ENCODE data around the gene AVPI1.
"Not testable (repeated sequence)": the region's sequence is repeated elsewhere in the genome, so short reads cannot be mapped to it uniquely, and the experiment has no call there.

AVPI1 gene

GRCh38 chr10:97711640-97712572 lies 24.9 kb upstream of the AVPI1 start:
- DNase-seq = no peak

- peak; percentile 30 to 37 for DNase-seq
Measured at GRCh38 chr10:97708976-97709946, 22.2 kb upstream of the AVPI1 start.

GRCh38 chr10:97708167-97708566 lies 21.1 kb upstream of the AVPI1 start:
- no peak for DNase-seq

- DNase-seq = no peak
Measured at GRCh38 chr10:97707134-97707861, 20.3 kb upstream of the AVPI1 start.

- DNase-seq = no peak
Measured at GRCh38 chr10:97705006-97705670, 18.1 kb upstream of the AVPI1 start.

- no peak for DNase-seq
Measured at GRCh38 chr10:97704341-97704740, 17.3 kb upstream of the AVPI1 start.

- DNase-seq = no peak
Measured at GRCh38 chr10:97703398-97704067, 16.5 kb upstream of the AVPI1 start.

GRCh38 chr10:97701438-97702069 lies 14.5 kb upstream of the AVPI1 start:
- peak; percentile 46 to 70 for DNase-seq

GRCh38 chr10:97698072-97698655 lies 11.1 kb upstream of the AVPI1 start:
- not testable (repeated sequence) for DNase-seq

- no peak for DNase-seq
Measured at GRCh38 chr10:97690133-97690532, 3.1 kb upstream of the AVPI1 start.

- peak in 1 of 2 donors; percentile 70 for DNase-seq
Measured at GRCh38 chr10:97689559-97690020, 2.5 kb upstream of the AVPI1 start.

- DNase-seq = no peak
Measured at GRCh38 chr10:97687785-97688781, 1.0 kb upstream of the AVPI1 start.

- peak in 1 of 2 donors; percentile 31 for DNase-seq
Measured at GRCh38 chr10:97686301-97686961, 610 bp downstream of the AVPI1 start.

- DNase-seq = no peak
Measured at GRCh38 chr10:97685395-97685958, 1.6 kb downstream of the AVPI1 start.

GRCh38 chr10:97684866-97685394 lies 2.1 kb downstream of the AVPI1 start:
- no peak for DNase-seq

GRCh38 chr10:97684368-97684713 lies 2.7 kb downstream of the AVPI1 start:
- DNase-seq = not testable (repeated sequence)

GRCh38 chr10:97683556-97684367 lies 3.3 kb downstream of the AVPI1 start:
- peak in 1 of 2 donors; percentile 32 for DNase-seq

Measured in CD4-positive, alpha-beta T cell treated with Interleukin-4 for 1 hour (primary cell).